ENCODE results near the gene SLC22A23.

Gene SLC22A23

DNA sequence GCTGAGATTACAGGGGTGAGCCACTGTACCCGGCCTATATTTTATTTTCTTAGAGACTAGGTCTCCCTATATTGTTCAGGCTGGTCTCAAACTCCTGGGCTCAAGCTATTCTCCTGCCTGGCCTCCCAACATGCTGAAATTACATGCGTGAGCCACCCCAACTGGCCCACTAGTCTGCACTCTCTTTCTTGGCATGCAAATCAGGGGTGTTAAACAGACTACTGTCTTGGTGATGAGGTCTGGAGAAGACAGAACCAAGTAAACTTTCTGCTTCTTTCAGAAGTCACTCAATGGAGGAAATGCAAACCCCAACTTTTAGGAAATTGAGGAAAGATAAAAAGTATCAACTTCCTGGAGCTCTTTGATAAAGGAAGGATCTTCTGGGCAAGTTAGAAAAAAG lies 221.4 kb downstream of the SLC22A23 start:
- no peak for DNase-seq

DNA sequence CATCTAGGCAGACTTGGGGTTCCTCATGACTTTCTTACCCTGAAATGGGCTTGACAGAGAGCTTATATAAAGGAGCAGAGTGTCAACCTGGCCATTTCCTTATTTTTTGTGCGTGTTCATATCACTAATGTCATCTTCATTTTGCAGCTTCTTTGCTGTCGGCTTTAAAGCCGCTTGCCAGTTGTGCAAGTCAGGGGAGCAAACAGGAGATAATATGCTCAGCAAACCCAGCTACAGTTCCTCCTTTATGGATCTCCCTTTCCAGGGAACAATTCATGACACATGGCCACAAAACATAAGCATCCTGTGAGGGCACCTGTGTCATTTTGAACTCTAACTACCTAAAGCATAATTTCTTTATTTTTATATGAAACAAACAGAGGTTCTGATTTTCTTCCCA lies 222.9 kb downstream of the SLC22A23 start:
- no peak for DNase-seq

DNA sequence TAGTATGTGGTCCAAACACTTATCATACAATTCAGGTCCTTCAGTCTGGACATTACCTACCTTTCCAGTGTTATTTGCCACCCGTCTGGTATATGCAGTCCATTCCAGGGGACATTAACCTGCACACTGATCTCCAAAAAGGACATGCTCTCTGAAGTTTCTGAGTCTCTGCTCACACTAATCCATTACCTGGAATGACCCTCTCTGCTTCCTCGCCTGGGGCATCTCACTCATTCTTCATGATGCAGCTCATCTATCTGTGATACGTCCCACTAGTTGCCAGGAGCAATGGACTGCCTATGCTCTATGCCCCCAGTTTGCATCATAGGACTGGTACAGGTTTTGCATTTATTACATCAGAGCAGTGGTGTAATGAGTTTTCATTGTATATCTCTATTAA lies 223.5 kb downstream of the SLC22A23 start:
- DNase-seq: no peak

DNA sequence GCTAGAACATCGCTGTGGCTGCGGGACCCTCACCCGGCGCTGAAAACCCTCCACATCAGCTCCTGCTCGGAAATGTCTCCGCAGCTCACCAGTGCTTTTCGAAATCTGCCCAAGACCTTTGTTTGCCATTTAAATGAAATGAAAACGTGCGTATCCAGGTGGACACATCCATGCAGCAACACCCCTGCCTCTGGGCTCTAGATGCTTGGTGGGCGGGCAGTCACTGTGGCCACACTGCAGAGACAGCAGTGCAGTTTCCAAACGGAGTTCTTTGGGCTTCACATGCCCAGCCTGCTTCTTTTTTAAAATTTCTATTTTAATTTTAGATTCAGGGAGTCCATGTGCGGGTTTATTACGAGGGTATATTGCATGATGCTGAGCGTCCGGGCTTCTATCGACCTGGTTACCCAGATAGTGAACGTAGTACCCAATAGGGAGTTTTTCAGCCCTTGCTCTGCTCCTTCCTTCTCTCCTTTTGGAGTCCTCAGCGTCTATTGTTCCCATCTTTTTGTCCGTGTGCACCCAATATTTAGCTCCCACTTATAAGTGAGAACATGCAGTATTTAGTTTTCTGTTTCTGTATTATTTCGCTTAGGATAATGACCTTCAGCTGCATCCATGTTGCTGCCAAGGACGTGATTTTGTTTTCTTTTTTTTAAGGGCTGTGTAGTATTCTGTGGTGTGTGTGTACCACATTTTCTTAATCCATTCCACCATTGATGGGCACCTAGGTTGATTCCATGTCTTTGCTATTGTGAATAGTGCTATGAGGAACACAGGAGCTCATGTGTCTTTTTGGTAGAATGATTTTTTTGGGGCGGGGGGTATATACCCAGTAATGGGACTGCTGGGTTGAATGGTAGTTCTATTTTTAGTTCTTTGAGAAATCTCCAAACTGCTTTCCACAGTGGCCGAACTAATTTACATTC lies 224.6 kb downstream of the SLC22A23 start:
- no peak for DNase-seq

DNA sequence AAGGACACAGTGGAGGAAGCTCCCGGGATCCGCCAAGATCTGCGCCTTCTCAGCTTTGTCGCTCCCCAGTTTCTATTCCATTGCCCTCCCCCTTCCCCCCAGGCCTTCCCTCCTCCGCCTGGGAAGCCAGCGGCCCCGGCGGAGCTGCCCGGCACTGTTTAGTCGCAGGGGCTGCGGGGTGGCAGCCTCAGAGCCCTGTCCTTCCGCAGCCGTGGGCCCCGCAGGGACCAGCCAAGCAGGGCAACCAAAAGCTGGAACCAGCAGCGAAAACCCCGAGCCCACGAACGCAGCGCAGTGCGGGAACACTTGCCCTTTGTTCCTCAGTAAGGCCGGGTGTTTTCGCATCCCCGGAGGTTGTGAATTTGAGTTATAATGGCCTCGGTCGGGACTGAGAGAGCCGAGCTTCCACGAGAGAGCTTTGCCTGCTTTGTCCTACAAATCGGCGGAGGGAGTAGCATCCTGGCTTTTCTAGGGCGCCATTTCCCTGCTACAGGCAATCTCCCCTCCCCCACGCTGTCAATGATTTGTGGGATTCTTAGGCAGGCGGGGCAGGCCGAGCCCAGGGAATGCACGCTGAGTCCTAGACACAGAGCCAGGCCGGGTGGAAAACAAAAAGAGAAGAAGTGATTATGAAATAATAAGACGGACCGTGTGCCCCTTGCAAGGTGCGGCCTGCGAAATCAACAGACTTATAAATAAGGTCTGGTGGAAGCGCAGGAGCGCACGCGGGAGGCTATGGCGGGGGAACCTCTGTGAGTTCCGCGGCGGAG lies 225.4 kb downstream of the SLC22A23 start:
- no peak for DNase-seq

DNA sequence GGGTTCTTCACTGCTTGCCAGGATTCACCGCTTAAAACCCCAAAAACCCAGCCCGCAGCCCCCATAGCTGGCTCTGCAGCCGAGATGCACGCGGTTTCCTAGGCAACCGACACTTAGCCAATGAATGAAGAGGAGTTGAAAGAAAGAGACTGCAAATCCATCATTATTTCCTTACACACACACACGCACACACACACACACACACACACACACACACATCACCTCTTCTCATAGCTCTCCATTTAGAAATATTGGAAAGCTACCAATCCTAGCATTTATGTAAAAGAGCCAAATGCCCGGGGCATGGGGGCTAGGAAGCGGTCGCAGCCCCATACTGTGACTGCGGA lies 226.0 kb downstream of the SLC22A23 start:
- no peak for DNase-seq

DNA sequence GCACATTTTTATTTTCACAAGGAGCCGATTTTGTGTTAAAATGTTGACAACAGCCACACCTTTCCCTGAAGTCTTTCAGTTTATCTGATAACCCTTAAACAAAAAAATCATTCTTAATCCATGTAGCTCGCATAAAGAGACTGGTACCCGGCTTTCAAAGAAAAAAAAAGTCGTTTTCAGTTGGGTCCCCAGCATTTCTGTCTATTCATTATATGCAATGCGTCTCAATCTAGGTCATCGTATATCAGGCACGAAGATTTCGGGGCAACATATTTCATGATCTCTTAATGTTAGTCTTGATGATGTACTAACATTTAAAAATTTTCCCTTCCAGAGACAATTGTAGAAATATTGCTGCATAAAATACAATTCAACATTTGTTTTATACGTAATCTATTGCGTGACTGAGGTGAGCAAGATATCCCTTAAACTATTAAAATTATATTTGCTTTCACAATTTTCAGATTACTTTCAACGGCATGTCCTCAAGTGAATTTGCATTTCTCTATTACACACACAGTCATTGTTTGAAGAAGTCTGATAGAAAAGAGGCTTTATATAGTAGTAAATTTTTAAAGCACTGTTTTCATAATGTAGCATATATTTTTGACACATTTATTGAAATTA lies 226.5 kb downstream of the SLC22A23 start:
- DNase-seq: no peak

DNA sequence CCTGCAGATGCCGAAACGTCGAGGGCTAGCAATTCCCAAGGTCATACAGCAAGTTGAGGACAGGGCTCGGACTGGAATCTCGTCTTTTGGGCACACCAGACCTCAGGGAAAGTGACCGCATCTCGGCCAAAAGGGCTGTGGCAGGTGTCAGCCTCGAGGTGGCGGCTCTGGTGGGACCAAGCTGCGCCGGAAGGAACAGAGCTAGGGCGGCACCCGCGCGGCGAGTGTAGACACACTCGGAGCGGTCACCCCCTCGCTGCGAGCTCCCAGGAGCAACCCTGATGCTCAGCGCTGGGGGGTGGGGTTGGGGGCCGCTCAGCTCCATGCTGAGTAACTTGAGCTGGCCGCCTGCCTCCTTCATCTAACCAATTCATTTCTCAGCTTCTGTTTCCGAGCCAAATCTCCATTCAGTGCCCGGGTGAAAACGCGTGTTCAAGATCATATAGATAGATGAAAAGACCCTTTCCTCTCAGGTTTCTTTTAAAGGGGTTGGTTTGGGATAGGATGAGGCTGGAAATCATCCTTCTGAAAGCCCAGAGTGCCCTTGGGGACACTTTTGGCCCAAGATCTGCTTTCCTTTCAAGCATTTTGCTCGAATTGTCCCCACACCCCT lies 227.2 kb downstream of the SLC22A23 start:
- DNase-seq: peak; percentile 35

DNA sequence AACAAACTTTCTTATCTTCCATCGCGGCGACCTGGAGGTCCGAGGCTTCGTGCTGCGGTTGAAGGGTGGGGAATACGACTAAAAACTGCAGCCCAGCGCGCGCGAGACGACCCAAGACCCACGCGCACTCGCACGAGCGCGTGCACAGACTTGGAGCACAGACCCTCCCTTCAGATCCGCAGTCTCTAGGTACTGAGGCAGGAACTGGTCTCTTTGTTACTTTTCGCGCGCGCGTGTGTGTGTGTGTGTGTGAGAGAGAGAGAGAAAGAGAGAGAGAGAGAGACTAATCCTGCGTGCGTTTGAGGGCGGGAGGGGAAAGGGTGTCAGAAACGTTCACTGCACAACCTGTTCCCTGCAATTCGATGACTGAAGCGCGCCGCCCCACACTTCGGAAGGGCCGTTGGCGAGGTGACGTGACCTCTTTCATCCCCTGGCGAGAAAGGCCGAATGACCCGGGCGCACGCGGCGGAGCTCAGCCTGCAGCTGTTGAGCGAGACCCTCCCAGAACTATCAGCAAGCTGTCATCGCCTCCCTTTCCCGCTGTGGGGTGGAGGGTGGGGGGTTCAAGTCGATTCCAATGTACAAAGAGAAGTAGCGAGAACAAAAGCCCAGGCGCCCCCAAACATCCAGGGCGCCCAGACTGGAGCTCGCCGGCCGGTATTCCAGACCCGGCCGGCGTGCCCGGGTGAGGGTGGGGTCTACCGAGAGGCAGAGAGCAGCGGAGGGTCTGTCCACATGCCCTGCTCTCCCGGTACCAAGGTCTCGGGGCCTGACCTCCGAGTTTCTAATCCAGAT lies 227.9 kb downstream of the SLC22A23 start:
- DNase-seq: peak; percentile 39

DNA sequence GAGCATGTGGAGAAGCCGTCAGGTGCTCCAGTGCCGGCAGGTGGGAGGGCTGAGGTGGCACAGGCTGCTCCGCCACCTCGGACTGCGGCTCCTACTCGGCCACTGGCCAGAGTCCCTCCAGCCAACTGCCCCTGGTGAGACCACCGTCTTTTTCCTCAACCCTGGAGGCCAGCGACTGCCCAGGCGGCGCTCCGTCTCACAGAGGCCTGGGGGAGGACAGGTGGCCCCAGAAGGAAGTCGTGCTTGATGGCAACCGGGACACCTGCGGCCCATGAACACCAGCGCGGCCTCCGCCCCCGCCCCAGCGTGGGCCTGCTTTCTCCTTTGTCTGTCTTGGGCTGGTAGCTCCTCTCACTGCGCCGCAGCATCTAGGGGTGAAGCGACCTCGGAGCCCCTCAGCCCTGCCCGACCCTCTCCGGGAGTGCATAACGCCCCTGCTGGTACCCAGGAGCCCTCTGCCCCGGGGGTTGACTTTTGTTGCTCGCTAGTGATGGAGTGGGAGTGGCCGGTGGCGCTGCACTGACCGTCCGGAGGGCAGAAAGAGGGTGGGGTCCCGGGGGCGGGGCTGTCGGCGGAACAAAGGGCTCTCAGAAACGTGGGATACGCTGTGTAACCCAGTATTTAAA lies 228.7 kb downstream of the SLC22A23 start:
- peak; percentile 33 for DNase-seq

DNA sequence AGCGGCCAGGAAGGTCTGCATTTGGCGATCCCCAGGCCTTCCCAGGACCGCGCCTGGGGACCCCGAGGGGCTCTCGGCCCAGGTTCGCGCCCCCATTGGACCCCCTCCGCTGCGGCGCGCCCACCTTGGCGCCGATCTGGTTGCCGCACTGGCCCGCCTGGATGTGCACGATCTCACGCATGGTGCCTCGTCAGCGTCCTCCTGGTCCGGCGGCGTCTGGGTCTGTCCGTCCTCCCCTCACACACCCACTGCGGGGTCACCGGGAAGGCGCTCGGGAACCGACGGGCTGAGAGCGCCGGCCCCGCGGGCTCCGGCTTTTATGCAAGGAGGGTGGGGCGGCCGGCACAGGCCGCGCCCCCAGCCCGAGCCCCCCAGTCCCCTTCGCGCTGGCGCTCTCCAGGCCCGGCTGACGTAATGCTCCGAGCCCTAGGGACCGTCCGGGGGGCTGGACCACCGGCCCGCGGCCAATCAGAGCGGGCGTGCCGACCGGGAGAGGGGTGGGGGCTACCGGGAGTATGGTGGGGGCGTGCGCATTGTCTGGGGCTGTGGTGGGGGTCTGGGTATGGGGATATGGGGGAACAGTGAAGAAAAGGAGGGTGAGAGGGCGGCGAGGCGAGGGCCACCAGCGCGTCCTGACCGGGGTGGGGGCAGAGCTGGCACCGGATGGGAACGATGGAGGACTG lies 229.3 kb downstream of the SLC22A23 start, which contains the start of gene TUBB2B:
TSS of gene TUBB2B (minus strand) at position 291 of the 683 bp plus-strand sequence. CDS start at position 181, 110 bp downstream.
- DNase-seq: no peak

DNA sequence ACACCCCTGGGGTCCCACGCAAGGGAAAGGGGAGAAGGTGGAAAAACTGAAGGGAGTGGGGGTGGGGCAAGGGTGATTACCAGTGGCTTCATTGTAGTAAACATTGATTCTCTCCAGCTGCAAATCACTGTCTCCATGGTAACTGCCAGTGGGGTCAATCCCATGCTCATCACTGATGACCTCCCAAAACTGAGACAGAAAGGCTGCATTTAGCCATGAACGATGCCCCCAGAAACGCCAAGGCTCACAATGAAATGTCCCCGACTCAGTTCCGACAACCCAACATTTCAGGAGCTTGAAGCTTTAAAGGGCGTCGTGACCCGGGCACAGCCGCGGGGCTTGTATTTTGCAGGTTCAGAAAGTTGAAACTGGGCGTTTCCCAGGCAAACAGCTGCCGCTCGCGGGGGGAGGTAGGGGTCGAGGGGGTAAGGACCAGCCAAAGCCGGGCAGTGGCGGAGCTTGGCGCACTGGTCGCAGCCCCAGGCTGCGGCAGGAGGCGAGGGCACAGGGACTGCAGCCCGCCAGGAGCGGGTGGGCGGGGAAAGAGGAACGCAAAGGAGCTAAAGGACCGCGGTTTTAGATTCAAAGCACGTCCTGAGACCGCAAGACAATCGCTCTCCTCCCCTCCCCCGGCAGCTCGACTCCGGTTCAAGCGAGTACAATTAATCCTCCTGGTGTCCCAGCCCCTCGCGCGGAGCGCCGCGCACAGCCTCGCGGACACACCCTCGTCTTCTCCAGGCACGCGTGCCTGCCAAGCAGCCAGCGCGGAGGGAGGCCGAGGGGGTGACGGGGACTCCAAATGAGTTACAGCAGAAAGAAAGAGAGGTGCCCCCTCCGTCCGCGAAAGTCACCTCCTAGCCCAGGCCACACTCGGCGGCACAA lies 230.1 kb downstream of the SLC22A23 start:
- peak; percentile 31 for DNase-seq

DNA sequence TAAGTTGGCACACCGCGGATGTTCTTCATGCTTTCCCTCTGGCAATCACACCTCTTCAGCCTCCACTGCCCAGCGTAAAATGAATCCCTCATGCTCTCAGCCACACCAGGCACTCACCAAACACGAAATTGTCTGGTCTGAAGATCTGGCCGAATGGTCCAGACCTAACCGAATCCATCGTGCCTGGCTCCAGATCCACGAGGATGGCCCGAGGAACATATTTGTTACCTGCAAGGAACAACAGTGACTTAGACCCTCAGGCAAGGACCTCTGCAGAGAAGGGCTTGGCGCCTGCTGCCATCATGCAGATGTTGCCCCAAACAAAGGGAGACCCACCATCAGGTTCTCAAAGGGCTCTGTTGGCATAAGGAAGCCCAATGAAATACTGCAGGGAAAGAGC lies 230.8 kb downstream of the SLC22A23 start:
- DNase-seq: no peak

DNA sequence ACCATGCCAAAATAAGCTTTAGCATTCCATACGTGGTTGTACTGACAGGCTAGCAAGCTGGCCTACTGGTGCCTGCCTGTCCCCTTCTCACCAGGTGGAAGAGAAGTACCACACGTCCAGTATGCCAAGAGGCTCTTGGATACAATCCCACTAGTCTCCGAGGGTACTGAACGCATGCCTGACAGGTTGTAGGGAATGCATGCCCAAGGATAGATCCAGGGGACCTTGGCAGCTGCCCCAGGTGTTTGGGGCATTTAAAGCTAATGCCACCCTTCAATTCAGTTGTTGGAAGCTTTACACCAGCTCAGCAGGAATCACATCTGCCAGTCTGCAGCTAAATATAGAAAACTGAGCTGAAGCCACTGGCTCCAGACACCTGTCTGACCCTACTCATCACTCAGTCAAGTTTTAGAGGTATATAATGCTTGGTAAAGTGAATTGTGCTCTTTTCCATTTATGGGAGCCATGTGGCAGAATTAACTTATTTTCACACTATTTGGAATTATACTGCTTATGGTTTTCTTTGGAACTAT lies 234.3 kb downstream of the SLC22A23 start:
- DNase-seq: no peak

DNA sequence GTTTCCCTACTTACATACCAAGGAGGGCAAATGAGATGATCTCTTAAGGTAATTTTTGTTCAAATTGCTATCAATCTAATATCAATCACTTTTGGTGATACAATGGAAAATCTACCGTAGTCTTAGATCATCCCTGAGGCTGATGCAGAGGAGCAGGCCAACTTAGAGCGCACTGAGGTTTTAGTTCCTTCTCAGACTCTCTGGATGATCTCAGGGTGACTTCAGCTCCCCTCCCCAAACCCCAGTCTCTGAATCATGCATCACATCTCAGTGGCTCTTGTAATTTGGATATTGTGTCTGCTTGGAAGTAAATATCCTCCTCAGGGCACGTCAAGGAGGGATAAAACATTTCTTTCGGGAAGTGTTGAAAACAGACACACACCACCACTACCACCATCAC lies 235.3 kb downstream of the SLC22A23 start:
- no peak for DNase-seq

DNA sequence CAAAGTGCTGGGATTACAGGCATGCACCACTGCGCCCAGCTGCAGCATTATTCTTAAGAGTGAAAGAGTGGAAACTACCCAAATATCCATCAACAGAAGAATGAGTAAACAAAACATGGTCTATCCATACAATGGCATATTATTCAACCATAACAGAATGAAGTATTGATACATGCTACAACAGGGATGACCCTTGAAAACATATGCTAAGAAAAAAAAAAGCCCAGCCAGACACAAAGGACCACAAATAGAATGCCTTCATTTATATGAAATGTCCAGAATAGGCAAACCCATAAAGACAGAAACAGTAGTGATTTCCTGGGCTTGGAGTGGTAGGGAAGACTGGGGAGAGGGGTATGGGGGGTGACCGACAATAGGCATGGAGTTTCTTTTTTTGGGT lies 236.5 kb downstream of the SLC22A23 start:
- DNase-seq: no peak
